K562 (cell line): ENCODE data around the gene OGFR. TPM values are rescaled to one million over a fixed set of nuclear protein-coding genes. Genes with fewer than 3 reads are reported as not detected.

Experiments
- ATAC-seq: fragments of 200-7000 bp; cut with Tn5 transposase; 3 replicates; pipeline ENCODE4 v1.9.1; 2020; ENCODE audit warnings: moderate library complexity
- BruUV-seq: library from RNA; stranded (reverse); fragments of 400-500 nt; replicated peaks from 2 replicates; lab custom pipeline; 2021; lab: Mats Ljungman, UMichigan
- CTCF ChIA-PET: fragments of 300-600 bp; formaldehyde crosslinking; extraction: SDS; loops from one replicate; lab custom pipeline; 2021; ENCODE audit warnings: low intra/inter-chr PET ratio; lab: Yijun Ruan, JAX
- POLR2A ChIA-PET: fragments of 300-600, 350-650 bp; sonication (Branson Sonifier 250); formaldehyde crosslinking; extraction: SDS; loops from one replicate; lab custom pipeline; 2021; ENCODE audit warnings: antibody characterized with exemption, inconsistent platforms; lab: Yijun Ruan, JAX
- DNase-seq, 4 experiments: peaks; one replicate each; pipeline versions ENCODE4 v3.0.0 to v3.0.0-alpha.2; 2011 to 2018; ENCODE audit warnings: low spot score in 3 of 4, mixed read lengths in 3 of 4; ENCODE audit errors: extremely low read depth in 1 of 4
- FAIRE-seq: peaks from 2 replicates; lab custom pipeline; 2011; peaks lifted over from hg19 to GRCh38; lab: Jason Lieb, UNC
- H2AFZ ChIP-seq: 2 replicates; pipeline ENCODE4 v1.6.0; 2011; ENCODE audit warnings: low read depth, low read length, control low read depth, inconsistent platforms
- H3K27ac ChIP-seq: fragments of 200-600 bp; 3 replicates; pipeline ENCODE4 v1.8.0; 2011; ENCODE audit warnings: low read depth, mild to moderate bottlenecking, control low read depth, inconsistent platforms, low read length, moderate library complexity, mixed read lengths; ENCODE audit errors: extremely low read depth
- H3K27me3 ChIP-seq, 2 experiments: fragments of 300-600 bp in 1 of 2; 2 replicates in 1 of 2; 3 replicates in 1 of 2; pipeline versions ENCODE4 v1.6.0 to v1.8.0; 2011; ENCODE audit warnings: inconsistent platforms in 2 of 2, low read length in 2 of 2, mild to moderate bottlenecking in 1 of 2, mixed read lengths in 1 of 2, moderate library complexity in 1 of 2; ENCODE audit not compliant: control insufficient read depth in 2 of 2, insufficient read depth in 2 of 2
- H3K36me3 ChIP-seq: fragments of 300-600 bp; 3 replicates; pipeline ENCODE4 v1.8.0; 2011; ENCODE audit warnings: mild to moderate bottlenecking, low read length, inconsistent platforms; ENCODE audit not compliant: control insufficient read depth, insufficient read depth
- H3K4me1 ChIP-seq, 2 experiments: fragments of 200-600 bp in 1 of 2; replicated peaks in 1 of 2; 2 replicates in 1 of 2; 3 replicates in 1 of 2; pipeline versions ENCODE4 v1.5.1 to v1.8.0; 2011; ENCODE audit warnings: inconsistent platforms in 2 of 2, low read length in 2 of 2, mild to moderate bottlenecking in 1 of 2, mixed read lengths in 1 of 2, moderate library complexity in 1 of 2; ENCODE audit not compliant: control insufficient read depth in 2 of 2, insufficient read depth in 2 of 2
- H3K4me2 ChIP-seq: 2 replicates; pipeline ENCODE4 v1.6.1; 2011; ENCODE audit warnings: low read length, control low read depth, inconsistent platforms, mixed read lengths; ENCODE audit not compliant: insufficient read depth
- H3K4me3 ChIP-seq: fragments of 200-600 bp; sonication (generic), shearing (Covaris generic); 2 replicates; pipeline ENCODE4 v1.5.1; 2016; ENCODE audit warnings: control low read depth, inconsistent platforms
- H3K79me2 ChIP-seq: fragments of 200-600 bp; 3 replicates; pipeline ENCODE4 v1.8.0; 2011; ENCODE audit warnings: low read length, inconsistent platforms; ENCODE audit not compliant: control insufficient read depth, insufficient read depth
- H3K9ac ChIP-seq, 2 experiments: 2 replicates each; pipeline versions ENCODE4 v1.6.0 to v1.6.1; 2011; ENCODE audit warnings: low read depth in 2 of 2, low read length in 2 of 2, control low read depth in 1 of 2, inconsistent platforms in 1 of 2, mild to moderate bottlenecking in 1 of 2, mixed read lengths in 1 of 2; ENCODE audit not compliant: insufficient read depth in 1 of 2
- H3K9me1 ChIP-seq: one replicate; pipeline ENCODE4 v1.6.0; 2011; ENCODE audit warnings: inconsistent platforms, mild to moderate bottlenecking, low read length, moderate library complexity; ENCODE audit not compliant: control insufficient read depth, insufficient read depth
- H3K9me3 ChIP-seq: replicated peaks from 2 replicates; pipeline ENCODE4 v1.5.1; 2011; ENCODE audit warnings: low read depth, low read length, inconsistent platforms; ENCODE audit not compliant: control insufficient read depth, insufficient read depth
- H4K20me1 ChIP-seq: replicated peaks from 2 replicates; pipeline ENCODE4 v1.6.1; 2011; ENCODE audit warnings: low read length, inconsistent platforms, mixed read lengths; ENCODE audit not compliant: control insufficient read depth, insufficient read depth
- CAMTA2 ChIP-seq: fragments of 250-450 bp; sonication (Bioruptor Pico); conservative IDR thresholded peaks from 2 replicates; pipeline ENCODE4 v1.5.1; 2022
- CHD4 ChIP-seq: fragments of 200-600 bp; sonication (generic); IDR thresholded peaks from 3 replicates; pipeline ENCODE4 v1.6.1; 2012; ENCODE audit warnings: low read depth, mild to moderate bottlenecking, mixed read lengths, low read length, inconsistent platforms; ENCODE audit not compliant: insufficient read depth, insufficient replicate concordance, poor library complexity, severe bottlenecking
- HDAC3 ChIP-seq: fragments of 450-650 bp; IDR thresholded peaks from 2 replicates; pipeline ENCODE4 v1.6.1; 2018; ENCODE audit warnings: borderline replicate concordance, mild to moderate bottlenecking, moderate library complexity; ENCODE audit not compliant: partially characterized antibody
- KAT2B ChIP-seq: IDR thresholded peaks from one replicate; pipeline ENCODE4 v1.6.1; 2012; ENCODE audit warnings: low read depth, mild to moderate bottlenecking, control low read depth, inconsistent platforms, low read length, moderate library complexity
- KAT8 ChIP-seq: fragments of 450-650 bp; IDR thresholded peaks from 2 replicates; pipeline ENCODE4 v1.6.1; 2016; ENCODE audit warnings: low read depth, mild to moderate bottlenecking
- KDM1A ChIP-seq, 2 experiments: fragments of 450-650 bp; IDR thresholded peaks; 2 replicates each; pipeline ENCODE4 v1.6.1; 2016; ENCODE audit warnings: mild to moderate bottlenecking in 2 of 2
- KLF1 ChIP-seq: fragments of 450-650 bp; IDR thresholded peaks from 2 replicates; pipeline ENCODE4 v1.6.1; 2016; ENCODE audit warnings: missing genetic modification characterization, missing compliant biosample characterization
- POLR2G ChIP-seq: fragments of 200-400 bp; formaldehyde crosslinking; IDR thresholded peaks from 2 replicates; pipeline ENCODE4 v1.6.1; 2017; ENCODE audit warnings: low read depth, mild to moderate bottlenecking, antibody characterized with exemption, low read length, moderate library complexity
- PYGO2 ChIP-seq: fragments of 450-650 bp; IDR thresholded peaks from 2 replicates; pipeline ENCODE4 v1.6.1; 2016; ENCODE audit warnings: mild to moderate bottlenecking, missing genetic modification characterization, moderate library complexity, missing compliant biosample characterization
- RCOR1 ChIP-seq, 2 experiments: IDR thresholded peaks; 2 replicates each; pipeline ENCODE4 v1.6.1; 2012; ENCODE audit warnings: low read depth in 2 of 2, low read length in 2 of 2, borderline replicate concordance in 1 of 2, improper control_type of control experiment in 1 of 2
- SMARCA5 ChIP-seq: fragments of 450-650 bp; IDR thresholded peaks from 2 replicates; pipeline ENCODE4 v1.6.1; 2016
- ZFP36 ChIP-seq: fragments of 150-350 bp; IDR thresholded peaks from 2 replicates; pipeline ENCODE4 v1.6.1; 2018; ENCODE audit warnings: low read length, low read depth; ENCODE audit not compliant: partially characterized antibody
- ZNF431 ChIP-seq: sonication (generic); formaldehyde crosslinking; IDR thresholded peaks from 2 replicates; pipeline ENCODE4 v1.8.0; 2022; ENCODE audit warnings: mild to moderate bottlenecking, missing genetic modification reagents
- ZNF436 ChIP-seq: fragments of 250-450, 450-650 bp; sonication (Bioruptor Pico); formaldehyde crosslinking; IDR thresholded peaks from 2 replicates; pipeline ENCODE4 v1.7.0; 2020; ENCODE audit warnings: mild to moderate bottlenecking
- WGBS: fragments of 100-300 bp; shearing (Covaris generic); methylation state at CpG from one replicate; pipeline ENCODE4 v1.1.6; 2016; ENCODE audit warnings: low coverage, mixed read lengths; ENCODE audit not compliant: insufficient coverage; ENCODE audit errors: missing lambda C conversion rate; 5-methylcytosine and 5-hydroxymethylcytosine counted together
- in situ Hi-C: fragments of 300-500 bp; cut with MboI; formaldehyde crosslinking; loops from 4 replicates; pipeline ENCODE4 v1.15.0; 2018; ENCODE audit warnings: inconsistent platforms, mixed read lengths
- intact Hi-C: fragments of 100-400 bp; cut with micrococcal nuclease; formaldehyde crosslinking; loops from 2 replicates; pipeline ENCODE4 v1.14.2; 2022
- polyA plus RNA-seq, 8 experiments: library from polyadenylated mRNA; depleted of rRNA in 4 of 8; stranded (reverse) in 5 of 8; unstranded in 3 of 8; fragments of >200 nt; fragmentation: Nextera tagmentation in 2 of 8; fragmentation: Illumina TruSeq in 1 of 8; extraction: Ambion mirVana in 2 of 8; extraction: Trizol in 1 of 8; gene quantifications; 2 replicates each; pipeline versions ENCODE4 v1.2.1 to v1.2.3, GENCODE V29; 2011 to 2014; ENCODE audit warnings: inconsistent platforms in 1 of 8, missing spikeins in 1 of 8
- total RNA-seq, 7 experiments: library from RNA; depleted of rRNA in 6 of 7; stranded (reverse); fragments of >200 nt in 6 of 7; fragmentation: Illumina TruSeq in 2 of 7; extraction: Trizol in 2 of 7; gene quantifications; 2 replicates each; pipeline versions ENCODE4 v1.2.1 to v1.2.3, GENCODE V29; 2011 to 2021; ENCODE audit warnings: low replicate concordance in 1 of 7
- TF ChIP-seq, protein P1 (sequence below): fragments of 450-650 bp; IDR thresholded peaks from 2 replicates; pipeline ENCODE4 v1.6.1; 2017; ENCODE audit warnings: antibody characterized with exemption, mild to moderate bottlenecking

The OGFR gene
- total and polyA plus RNA-seq, 9 of the 15 experiments (the other 6 are each of a cell fraction or from before 2014, with no cell fraction given) = 0.39 to 56.3 (median 17.5) TPM

DNA sequence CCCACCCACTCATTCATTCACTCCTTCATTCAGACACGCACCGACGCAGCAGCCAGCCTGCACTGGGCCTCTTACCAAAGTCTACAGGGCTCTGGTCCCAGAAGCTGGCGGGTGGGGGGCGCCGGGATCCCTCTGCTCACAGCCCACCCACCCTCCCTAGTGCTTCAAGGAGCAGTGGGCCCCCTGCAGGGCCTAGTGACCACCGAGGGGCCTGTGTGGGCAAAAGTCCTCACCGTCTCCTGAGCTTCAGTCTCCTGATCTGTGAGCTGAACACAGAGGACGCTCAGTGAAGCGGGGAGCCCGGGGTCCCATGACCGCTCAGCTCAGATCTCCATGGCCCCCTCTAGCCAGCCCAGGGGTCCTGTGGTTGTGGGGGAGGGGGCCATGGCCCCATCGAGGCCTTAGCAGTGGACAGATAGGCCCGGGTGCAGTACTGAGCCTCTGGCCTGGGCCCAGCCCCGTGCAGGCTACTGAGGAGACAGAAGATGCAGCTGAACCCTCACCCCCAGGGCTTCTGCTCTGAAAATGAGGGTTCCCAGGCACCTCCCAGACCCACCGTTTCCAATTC lies 41.8 kb upstream of the OGFR start:
- CTCF ChIA-PET = no interaction called here
- BruUV-seq = no TSS peak

DNA sequence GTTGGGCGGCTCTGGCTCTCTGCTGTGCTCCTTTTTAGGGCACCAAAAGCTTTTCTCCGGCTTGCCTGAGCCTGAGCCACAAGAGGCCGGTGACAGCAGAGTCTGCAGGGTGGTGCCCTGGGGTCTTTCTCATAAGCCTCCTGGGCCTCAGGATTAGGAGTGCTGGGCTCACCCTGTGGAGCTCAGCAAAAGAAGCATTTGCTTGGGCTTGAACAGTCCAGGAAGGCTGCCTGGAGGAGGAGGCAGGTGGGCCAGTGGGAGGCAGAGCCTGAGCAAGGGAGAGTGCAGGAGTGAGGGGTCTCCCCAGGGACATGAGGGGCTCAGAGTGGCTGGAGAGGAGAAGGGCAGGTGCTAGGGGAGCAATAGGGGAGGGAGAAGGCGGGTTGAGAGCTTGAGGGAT lies 41.2 kb upstream of the OGFR start:
- FAIRE-seq (no peak), DNase-seq (no peak), ATAC-seq (no peak)
- Histone ChIP-seq H4K20me1 (peaks cover 17% of the 10 kb centered on the region), H3K9me3 (no peaks in the 10 kb centered on the region), H3K9me1 (no peaks in the 10 kb centered on the region), H3K9ac (no peak overlapping the region), H3K27ac (no peak overlapping the region), H3K27me3 (peaks cover 0 to 22% of the 10 kb centered on the region in 2 experiments; a peak in 3 of 5 replicates), H3K4me1 (peaks cover 0 to 35% of the 10 kb centered on the region in 2 experiments; a peak in 4 of 5 replicates), H3K4me3 (no peak overlapping the region), H2AFZ (no peak overlapping the region), H3K79me2 (no peaks in the 10 kb centered on the region), H3K4me2 (no peak overlapping the region), H3K36me3 (no peaks in the 10 kb centered on the region)
- in situ Hi-C loops = no loop called here
- intact Hi-C loops = no loop called here
- WGBS = 67% methylated on average over 3 of the region's 4 CpGs
- POLR2A ChIA-PET = interaction anchor here (0.6 to 1.6 kb wide), 3 partner anchors 10 to 57 kb away, joined by 3 to 5 read pairs (median 3); no protein-coding TSS in a partner anchor
- CTCF ChIA-PET = no interaction called here
- no TSS peak for BruUV-seq
- TF ChIP-seq ZNF436 (CRISPR knock-in tag) = peak; percentile 78
- no peak for TF ChIP-seq KLF1 (tag)
- peak; percentile 98 for TF ChIP-seq ZFP36
- TF ChIP-seq, protein P1, sequence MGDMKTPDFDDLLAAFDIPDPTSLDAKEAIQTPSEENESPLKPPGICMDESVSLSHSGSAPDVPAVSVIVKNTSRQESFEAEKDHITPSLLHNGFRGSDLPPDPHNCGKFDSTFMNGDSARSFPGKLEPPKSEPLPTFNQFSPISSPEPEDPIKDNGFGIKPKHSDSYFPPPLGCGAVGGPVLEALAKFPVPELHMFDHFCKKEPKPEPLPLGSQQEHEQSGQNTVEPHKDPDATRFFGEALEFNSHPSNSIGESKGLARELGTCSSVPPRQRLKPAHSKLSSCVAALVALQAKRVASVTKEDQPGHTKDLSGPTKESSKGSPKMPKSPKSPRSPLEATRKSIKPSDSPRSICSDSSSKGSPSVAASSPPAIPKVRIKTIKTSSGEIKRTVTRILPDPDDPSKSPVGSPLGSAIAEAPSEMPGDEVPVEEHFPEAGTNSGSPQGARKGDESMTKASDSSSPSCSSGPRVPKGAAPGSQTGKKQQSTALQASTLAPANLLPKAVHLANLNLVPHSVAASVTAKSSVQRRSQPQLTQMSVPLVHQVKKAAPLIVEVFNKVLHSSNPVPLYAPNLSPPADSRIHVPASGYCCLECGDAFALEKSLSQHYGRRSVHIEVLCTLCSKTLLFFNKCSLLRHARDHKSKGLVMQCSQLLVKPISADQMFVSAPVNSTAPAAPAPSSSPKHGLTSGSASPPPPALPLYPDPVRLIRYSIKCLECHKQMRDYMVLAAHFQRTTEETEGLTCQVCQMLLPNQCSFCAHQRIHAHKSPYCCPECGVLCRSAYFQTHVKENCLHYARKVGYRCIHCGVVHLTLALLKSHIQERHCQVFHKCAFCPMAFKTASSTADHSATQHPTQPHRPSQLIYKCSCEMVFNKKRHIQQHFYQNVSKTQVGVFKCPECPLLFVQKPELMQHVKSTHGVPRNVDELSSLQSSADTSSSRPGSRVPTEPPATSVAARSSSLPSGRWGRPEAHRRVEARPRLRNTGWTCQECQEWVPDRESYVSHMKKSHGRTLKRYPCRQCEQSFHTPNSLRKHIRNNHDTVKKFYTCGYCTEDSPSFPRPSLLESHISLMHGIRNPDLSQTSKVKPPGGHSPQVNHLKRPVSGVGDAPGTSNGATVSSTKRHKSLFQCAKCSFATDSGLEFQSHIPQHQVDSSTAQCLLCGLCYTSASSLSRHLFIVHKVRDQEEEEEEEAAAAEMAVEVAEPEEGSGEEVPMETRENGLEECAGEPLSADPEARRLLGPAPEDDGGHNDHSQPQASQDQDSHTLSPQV = no peak
- TF ChIP-seq SMARCA5 = peak; percentile 28; the same call in 1 of the 2 replicates
- TF ChIP-seq CHD4 = no peak
- TF ChIP-seq KDM1A (IDR thresholded peaks at IDR 0.05) = peak in 1 of 2 experiments; percentile 69; a peak in 2 of 4 replicates
- peak in 1 of 2 experiments; percentile 34; a peak in 1 of 4 replicates for TF ChIP-seq RCOR1 (IDR thresholded peaks at IDR 0.05; ENCODE audit: borderline replicate concordance in 1 of 2, low read depth in 2 of 2, low read length in 2 of 2)

More for the DNA sequence above, 41.8 kb upstream of the OGFR start:
- H3K36me3 ChIP-seq = no peaks in the 10 kb centered on the region
- intact Hi-C loops = no loop called here
- no peaks in the 10 kb centered on the region for H3K9me3 ChIP-seq
- peaks cover 0 to 27% of the 10 kb centered on the region in 2 experiments; a peak in 3 of 5 replicates for H3K27me3 ChIP-seq
- H3K4me1 ChIP-seq = peaks cover 0 to 39% of the 10 kb centered on the region in 2 experiments; a peak in 4 of 5 replicates
- no peaks in the 10 kb centered on the region for H3K9me1 ChIP-seq
- ATAC-seq = no peak
- peaks cover 15% of the 10 kb centered on the region for H4K20me1 ChIP-seq
- H3K27ac ChIP-seq = no peak overlapping the region
- H3K4me2 ChIP-seq = no peak overlapping the region
- no peak overlapping the region for H3K4me3 ChIP-seq
- FAIRE-seq = no peak
- no peak for TF ChIP-seq KAT2B
- TF ChIP-seq HDAC3 = no peak
- 0 out of 2 replicates have a peak, but pooled peaks have one; percentile 21 for TF ChIP-seq POLR2G
- TF ChIP-seq ZNF431 (CRISPR knock-in tag) = no peak
- TF ChIP-seq CAMTA2 (CRISPR knock-in tag) = no peak
- no peak for TF ChIP-seq PYGO2 (tag)
- TF ChIP-seq KAT8 = no peak
- in situ Hi-C loops = no loop called here
- H3K9ac ChIP-seq = peak overlapping the region in 1 of 2 experiments; percentile 20; a peak in 1 of 4 replicates
- POLR2A ChIA-PET = interaction anchor here (0.6 to 1.6 kb wide), 4 partner anchors 12 to 172 kb away, joined by 3 to 5 read pairs (median 4); no protein-coding TSS in a partner anchor
- WGBS = 44% methylated on average over 13 of the region's 16 CpGs
- no peaks in the 10 kb centered on the region for H3K79me2 ChIP-seq
- DNase-seq = no peak
- H2AFZ ChIP-seq = no peak overlapping the region
